Measurements from ENCODE around the gene ADGRF4.

- TF ChIP-seq, protein P1, sequence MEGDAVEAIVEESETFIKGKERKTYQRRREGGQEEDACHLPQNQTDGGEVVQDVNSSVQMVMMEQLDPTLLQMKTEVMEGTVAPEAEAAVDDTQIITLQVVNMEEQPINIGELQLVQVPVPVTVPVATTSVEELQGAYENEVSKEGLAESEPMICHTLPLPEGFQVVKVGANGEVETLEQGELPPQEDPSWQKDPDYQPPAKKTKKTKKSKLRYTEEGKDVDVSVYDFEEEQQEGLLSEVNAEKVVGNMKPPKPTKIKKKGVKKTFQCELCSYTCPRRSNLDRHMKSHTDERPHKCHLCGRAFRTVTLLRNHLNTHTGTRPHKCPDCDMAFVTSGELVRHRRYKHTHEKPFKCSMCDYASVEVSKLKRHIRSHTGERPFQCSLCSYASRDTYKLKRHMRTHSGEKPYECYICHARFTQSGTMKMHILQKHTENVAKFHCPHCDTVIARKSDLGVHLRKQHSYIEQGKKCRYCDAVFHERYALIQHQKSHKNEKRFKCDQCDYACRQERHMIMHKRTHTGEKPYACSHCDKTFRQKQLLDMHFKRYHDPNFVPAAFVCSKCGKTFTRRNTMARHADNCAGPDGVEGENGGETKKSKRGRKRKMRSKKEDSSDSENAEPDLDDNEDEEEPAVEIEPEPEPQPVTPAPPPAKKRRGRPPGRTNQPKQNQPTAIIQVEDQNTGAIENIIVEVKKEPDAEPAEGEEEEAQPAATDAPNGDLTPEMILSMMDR (optimal IDR thresholded peaks at IDR 0.05 in 1 of 3, IDR thresholded peaks at IDR 0.05 in 1 of 3, conservative IDR thresholded peaks at IDR 0.05 in 1 of 3; ENCODE audit: extremely low read depth in 1 of 3, insufficient read depth in 2 of 3, low read length in 3 of 3): no peak
- TF ChIP-seq EZH2 (IDR thresholded peaks at IDR 0.05; ENCODE audit: low read length): no peak
Measured at GRCh38 chr6:47669684-47670513, 28.5 kb upstream of the ADGRF4 start.
